ENCODE data around the gene CCR9.

DNA sequence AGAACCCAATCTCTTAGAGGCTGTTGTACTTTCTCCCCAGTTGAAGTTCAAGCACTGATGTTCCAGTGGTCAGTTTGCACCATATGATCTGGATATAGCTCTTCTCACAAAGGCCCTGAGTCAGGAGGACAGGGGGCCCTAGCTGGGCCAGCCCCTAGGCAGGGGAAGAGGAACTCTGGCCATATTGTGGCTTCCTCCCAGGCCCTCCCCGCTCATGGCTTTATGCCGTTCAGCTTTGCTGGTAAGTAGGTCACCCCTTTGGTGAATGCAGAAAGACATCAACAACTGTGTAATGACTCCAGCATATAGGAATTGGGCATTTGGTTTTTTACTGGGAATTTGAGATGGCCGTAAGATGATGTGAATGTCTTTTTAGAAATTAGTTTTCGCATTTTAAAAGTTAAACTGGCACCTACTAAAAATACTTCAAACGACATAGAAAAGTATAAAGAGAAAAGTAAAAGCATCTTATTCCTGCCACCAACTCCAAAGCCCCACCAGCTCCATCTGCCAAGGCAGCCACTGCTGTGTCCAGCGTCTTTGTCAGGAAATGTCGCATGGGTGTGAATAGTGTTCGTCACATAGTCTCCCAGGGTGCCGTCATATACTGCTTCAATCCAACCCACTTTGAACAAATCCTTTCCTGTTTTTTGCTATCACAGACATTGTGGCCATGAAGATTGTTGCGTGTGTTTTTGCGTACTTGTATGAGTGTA is 25.3 kb downstream of the CCR9 start:
- TF ChIP-seq, protein P1, sequence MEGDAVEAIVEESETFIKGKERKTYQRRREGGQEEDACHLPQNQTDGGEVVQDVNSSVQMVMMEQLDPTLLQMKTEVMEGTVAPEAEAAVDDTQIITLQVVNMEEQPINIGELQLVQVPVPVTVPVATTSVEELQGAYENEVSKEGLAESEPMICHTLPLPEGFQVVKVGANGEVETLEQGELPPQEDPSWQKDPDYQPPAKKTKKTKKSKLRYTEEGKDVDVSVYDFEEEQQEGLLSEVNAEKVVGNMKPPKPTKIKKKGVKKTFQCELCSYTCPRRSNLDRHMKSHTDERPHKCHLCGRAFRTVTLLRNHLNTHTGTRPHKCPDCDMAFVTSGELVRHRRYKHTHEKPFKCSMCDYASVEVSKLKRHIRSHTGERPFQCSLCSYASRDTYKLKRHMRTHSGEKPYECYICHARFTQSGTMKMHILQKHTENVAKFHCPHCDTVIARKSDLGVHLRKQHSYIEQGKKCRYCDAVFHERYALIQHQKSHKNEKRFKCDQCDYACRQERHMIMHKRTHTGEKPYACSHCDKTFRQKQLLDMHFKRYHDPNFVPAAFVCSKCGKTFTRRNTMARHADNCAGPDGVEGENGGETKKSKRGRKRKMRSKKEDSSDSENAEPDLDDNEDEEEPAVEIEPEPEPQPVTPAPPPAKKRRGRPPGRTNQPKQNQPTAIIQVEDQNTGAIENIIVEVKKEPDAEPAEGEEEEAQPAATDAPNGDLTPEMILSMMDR (IDR thresholded peaks at IDR 0.05): no peak
- no peak for TF ChIP-seq POLR2AphosphoS5 (IDR thresholded peaks at IDR 0.05)
- no peak for TF ChIP-seq EP300 (IDR thresholded peaks at IDR 0.05)
- TF ChIP-seq POLR2A (IDR thresholded peaks at IDR 0.05): no peak

Data from stomach (tissue), 4 donors.